GM19023 (cell line): ENCODE results near the gene GJC1.

ENCODE experiments used
- ATAC-seq: cut with Tn5 transposase; IDR thresholded peaks from one replicate; pipeline ENCODE4 v1.9.1; 2021; ENCODE audit warnings: mild to moderate bottlenecking, moderate library complexity; ENCODE audit not compliant: unreplicated experiment

The GJC1 gene

GRCh38 chr17:44804302-44805089, 25.6 kb downstream of the GJC1 start:
- no peak for ATAC-seq

GRCh38 chr17:44801880-44802279, 28.2 kb downstream of the GJC1 start:
- no peak for ATAC-seq

- ATAC-seq: no peak
These were observed 31.7 kb downstream of the GJC1 start for GRCh38 chr17:44798356-44798755.

GRCh38 chr17:44797802-44798201, 32.3 kb downstream of the GJC1 start:
- no peak for ATAC-seq

- no peak for ATAC-seq
These were observed 33.4 kb downstream of the GJC1 start for GRCh38 chr17:44796731-44797130.

GRCh38 chr17:44795928-44796327, 34.2 kb downstream of the GJC1 start:
- ATAC-seq: no peak

- no peak for ATAC-seq
These were observed 34.7 kb downstream of the GJC1 start for GRCh38 chr17:44795421-44795820.

- no peak for ATAC-seq
These were observed 35.2 kb downstream of the GJC1 start for GRCh38 chr17:44794851-44795413.

- ATAC-seq: no peak
These were observed 35.9 kb downstream of the GJC1 start for GRCh38 chr17:44793885-44794842.

GRCh38 chr17:44792276-44792675, 37.8 kb downstream of the GJC1 start:
- ATAC-seq: no peak

GRCh38 chr17:44788139-44788538, 41.9 kb downstream of the GJC1 start:
- ATAC-seq: no peak

GRCh38 chr17:44787271-44787940, 42.7 kb downstream of the GJC1 start:
- no peak for ATAC-seq

- no peak for ATAC-seq
These were observed 43.5 kb downstream of the GJC1 start for GRCh38 chr17:44786551-44787081.

GRCh38 chr17:44785921-44786320, 44.2 kb downstream of the GJC1 start:
- no peak for ATAC-seq

GRCh38 chr17:44782326-44782850, 47.7 kb downstream of the GJC1 start:
- no peak for ATAC-seq

GRCh38 chr17:44781551-44782325, 48.3 kb downstream of the GJC1 start:
- ATAC-seq: no peak

GRCh38 chr17:44780845-44781480, 49.1 kb downstream of the GJC1 start:
- ATAC-seq: no peak

- ATAC-seq: no peak
These were observed 49.9 kb downstream of the GJC1 start for GRCh38 chr17:44780161-44780560.
